Vagina (tissue), 2 donors: Measurements from ENCODE around the gene TMEM106C. TPM values are rescaled to one million over a fixed set of nuclear protein-coding genes. Genes with fewer than 3 reads are reported as not detected.

Experiments used
- DNase-seq, 2 donors: peaks; one replicate each; pipeline ENCODE4 v3.0.0-alpha.2; 2017; ENCODE audit errors: extremely low spot score in 2 of 2
- H3K27ac ChIP-seq: fragments of 200-600 bp; sonication (generic); one replicate; pipeline ENCODE4 v1.5.1; 2019
- H3K27me3 ChIP-seq: fragments of 200-600 bp; sonication (generic); one replicate; pipeline ENCODE4 v1.5.1; 2019
- H3K36me3 ChIP-seq, 2 donors: fragments of 200-600 bp; sonication (generic); one replicate each; pipeline ENCODE4 v1.5.1; 2017 to 2019
- H3K4me1 ChIP-seq: fragments of 200-600 bp; sonication (generic); one replicate; pipeline ENCODE4 v1.5.1; 2019
- H3K4me3 ChIP-seq, 2 donors: fragments of 200-600 bp; sonication (generic); 1 replicate in 1 of 2; 2 replicates in 1 of 2; pipeline ENCODE4 v1.5.1; 2016 to 2019
- H3K9me3 ChIP-seq: fragments of 200-600 bp; sonication (generic); one replicate; pipeline ENCODE4 v1.5.1; 2019
- POLR2A ChIP-seq, 2 donors: fragments of 450-650 bp; IDR thresholded peaks; one replicate each; pipeline ENCODE4 v1.6.1; 2017; ENCODE audit warnings: antibody characterized with exemption in 2 of 2, mild to moderate bottlenecking in 2 of 2, moderate library complexity in 2 of 2
- POLR2AphosphoS5 ChIP-seq, 2 donors: sonication (generic); formaldehyde crosslinking; IDR thresholded peaks; one replicate each; pipeline ENCODE4 v1.9.0; 2017; ENCODE audit warnings: antibody characterized with exemption in 2 of 2, mild to moderate bottlenecking in 2 of 2, low read depth in 1 of 2; ENCODE audit not compliant: insufficient read depth in 1 of 2
- intact Hi-C: fragments of 100-400 bp; cut with DNase I; formaldehyde crosslinking; loops from one replicate; pipeline ENCODE4 v1.15.1; 2023
- total RNA-seq: library from RNA; depleted of rRNA; stranded (reverse); fragments of >200 nt; gene quantifications from one replicate; pipeline ENCODE4 v1.2.3, GENCODE V29; 2016
- TF ChIP-seq, protein P1 (sequence below), 3 experiments: fragments of 450-650 bp in 2 of 3; fragments of 200-600 bp in 1 of 3; sonication (generic) in 1 of 3; IDR thresholded peaks; one replicate each; pipeline ENCODE4 v1.5.1; 2017 to 2019; ENCODE audit warnings: antibody characterized with exemption in 3 of 3, mild to moderate bottlenecking in 2 of 3, moderate library complexity in 2 of 3

Gene TMEM106C
- total RNA-seq, 1 donor from 2014 or later, result 25.3 TPM

DNA sequence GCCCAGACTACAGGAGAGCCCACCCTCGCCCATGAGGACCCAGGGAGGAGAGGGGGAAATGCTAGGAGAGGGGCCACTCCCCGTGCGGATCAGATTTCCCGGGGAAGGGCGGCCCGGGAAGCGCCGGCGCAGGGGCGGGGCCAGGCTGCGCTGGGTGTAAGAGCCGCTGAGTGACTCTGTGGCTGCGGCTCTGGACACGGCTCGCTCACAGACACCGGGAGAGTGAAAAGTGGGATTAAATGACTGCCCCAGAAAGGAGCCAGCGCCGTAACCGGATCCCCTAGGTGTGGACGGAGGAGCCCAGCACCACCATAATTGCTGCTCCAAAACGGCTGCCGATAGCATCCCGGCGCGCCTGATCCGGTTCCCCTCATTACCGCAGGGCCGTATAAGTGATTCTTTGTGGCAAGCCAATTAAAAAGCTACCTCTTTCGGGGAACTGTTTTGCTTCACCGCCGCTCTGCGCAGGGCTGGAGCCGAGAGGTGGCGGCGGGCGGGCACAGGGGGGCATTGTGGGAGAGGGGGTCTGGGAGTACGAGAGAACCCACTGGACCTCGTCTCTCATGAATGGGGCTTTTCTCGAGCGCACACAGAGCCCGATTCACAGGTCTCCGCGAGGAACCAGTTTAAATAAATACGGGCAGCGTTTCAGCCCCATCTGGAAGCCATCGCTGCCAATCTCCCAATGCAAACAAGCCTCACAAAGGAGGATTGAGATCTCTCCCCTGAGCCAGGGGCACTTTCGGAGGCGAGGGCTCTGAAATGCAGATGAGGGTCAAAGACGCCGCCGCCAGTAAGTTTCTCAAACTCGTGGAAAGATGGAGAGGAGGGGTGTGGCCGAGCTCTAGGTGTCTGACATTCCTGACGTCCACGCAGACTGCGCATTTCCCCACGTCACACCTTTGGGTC is 38.4 kb downstream of the TMEM106C start:
- Histone ChIP-seq H3K9me3 (no peaks in the 10 kb centered on the region), H3K27ac (peak overlapping the region; percentile 55), H3K36me3 (no peaks in the 10 kb centered on the region), H3K4me3 (peak overlapping the region; percentile 41 to 53), H3K4me1 (peaks cover 49% of the 10 kb centered on the region), H3K27me3 (peaks cover 14% of the 10 kb centered on the region)
- intact Hi-C loops, result no loop called here
- DNase-seq, result no peak
- TF ChIP-seq, protein P1, sequence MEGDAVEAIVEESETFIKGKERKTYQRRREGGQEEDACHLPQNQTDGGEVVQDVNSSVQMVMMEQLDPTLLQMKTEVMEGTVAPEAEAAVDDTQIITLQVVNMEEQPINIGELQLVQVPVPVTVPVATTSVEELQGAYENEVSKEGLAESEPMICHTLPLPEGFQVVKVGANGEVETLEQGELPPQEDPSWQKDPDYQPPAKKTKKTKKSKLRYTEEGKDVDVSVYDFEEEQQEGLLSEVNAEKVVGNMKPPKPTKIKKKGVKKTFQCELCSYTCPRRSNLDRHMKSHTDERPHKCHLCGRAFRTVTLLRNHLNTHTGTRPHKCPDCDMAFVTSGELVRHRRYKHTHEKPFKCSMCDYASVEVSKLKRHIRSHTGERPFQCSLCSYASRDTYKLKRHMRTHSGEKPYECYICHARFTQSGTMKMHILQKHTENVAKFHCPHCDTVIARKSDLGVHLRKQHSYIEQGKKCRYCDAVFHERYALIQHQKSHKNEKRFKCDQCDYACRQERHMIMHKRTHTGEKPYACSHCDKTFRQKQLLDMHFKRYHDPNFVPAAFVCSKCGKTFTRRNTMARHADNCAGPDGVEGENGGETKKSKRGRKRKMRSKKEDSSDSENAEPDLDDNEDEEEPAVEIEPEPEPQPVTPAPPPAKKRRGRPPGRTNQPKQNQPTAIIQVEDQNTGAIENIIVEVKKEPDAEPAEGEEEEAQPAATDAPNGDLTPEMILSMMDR (IDR thresholded peaks at IDR 0.05), result no peak
- no peak for TF ChIP-seq POLR2AphosphoS5 (IDR thresholded peaks at IDR 0.05; ENCODE audit: insufficient read depth in 1 of 2, low read depth in 1 of 2)
- no peak for TF ChIP-seq POLR2A (IDR thresholded peaks at IDR 0.05)

DNA sequence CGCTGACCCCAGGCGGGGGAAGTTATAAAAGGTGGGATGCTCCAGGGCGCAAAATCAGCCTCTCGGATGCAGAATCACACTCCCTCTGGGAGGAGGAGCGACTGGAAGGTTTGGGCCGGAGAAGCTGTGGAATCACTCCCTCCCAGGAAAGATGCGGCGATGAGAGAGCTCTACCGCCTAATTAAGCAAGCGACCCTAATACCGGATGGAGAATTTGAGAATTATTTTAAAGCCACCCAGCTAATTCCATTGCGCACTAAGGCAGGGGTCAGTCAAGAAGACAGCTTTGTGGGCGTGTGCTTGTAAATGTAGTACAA is 39.0 kb downstream of the TMEM106C start:
- Histone ChIP-seq H3K4me3 (peak overlapping the region; percentile 41 to 53), H3K36me3 (no peaks in the 10 kb centered on the region), H3K9me3 (no peaks in the 10 kb centered on the region), H3K4me1 (peaks cover 49% of the 10 kb centered on the region), H3K27me3 (peaks cover 14% of the 10 kb centered on the region), H3K27ac (no peak overlapping the region)
- DNase-seq, result no peak
- TF ChIP-seq POLR2A (IDR thresholded peaks at IDR 0.05) (no peak), POLR2AphosphoS5 (IDR thresholded peaks at IDR 0.05; ENCODE audit: insufficient read depth in 1 of 2, low read depth in 1 of 2) (no peak)
- TF ChIP-seq, protein P1 (IDR thresholded peaks at IDR 0.05), result no peak
- intact Hi-C loops, result no loop called here

DNA sequence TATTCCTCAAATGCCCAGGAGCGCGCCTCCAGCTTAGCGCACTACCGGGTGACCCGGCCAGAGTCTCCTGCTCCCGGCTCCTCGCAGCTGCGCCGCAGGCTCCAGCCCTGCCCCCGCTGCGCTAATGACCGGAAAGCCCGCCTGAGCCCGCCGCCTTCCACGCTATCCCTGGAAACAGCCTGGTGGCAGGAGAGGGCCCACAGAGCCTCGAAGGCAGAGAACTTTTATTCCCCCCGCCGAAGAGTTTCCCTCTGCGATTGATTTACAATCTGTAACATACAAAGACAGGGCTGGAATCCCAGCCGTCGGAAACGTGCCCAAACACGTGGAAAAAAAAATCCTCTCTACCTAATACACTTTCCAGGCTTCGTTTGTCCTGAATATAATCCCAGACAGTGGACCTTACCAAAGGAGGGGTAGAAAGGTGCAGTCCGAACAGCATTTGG is 39.4 kb downstream of the TMEM106C start:
- no peak for DNase-seq
- Histone ChIP-seq H3K4me1 (peaks cover 49% of the 10 kb centered on the region), H3K9me3 (no peaks in the 10 kb centered on the region), H3K36me3 (no peaks in the 10 kb centered on the region), H3K27me3 (peaks cover 14% of the 10 kb centered on the region), H3K27ac (no peak overlapping the region), H3K4me3 (peak overlapping the region; percentile 41 to 53)
- intact Hi-C loops, result no loop called here
- TF ChIP-seq POLR2A (IDR thresholded peaks at IDR 0.05) (no peak), POLR2AphosphoS5 (IDR thresholded peaks at IDR 0.05; ENCODE audit: insufficient read depth in 1 of 2, low read depth in 1 of 2) (no peak)
- TF ChIP-seq, protein P1 (IDR thresholded peaks at IDR 0.05), result no peak

DNA sequence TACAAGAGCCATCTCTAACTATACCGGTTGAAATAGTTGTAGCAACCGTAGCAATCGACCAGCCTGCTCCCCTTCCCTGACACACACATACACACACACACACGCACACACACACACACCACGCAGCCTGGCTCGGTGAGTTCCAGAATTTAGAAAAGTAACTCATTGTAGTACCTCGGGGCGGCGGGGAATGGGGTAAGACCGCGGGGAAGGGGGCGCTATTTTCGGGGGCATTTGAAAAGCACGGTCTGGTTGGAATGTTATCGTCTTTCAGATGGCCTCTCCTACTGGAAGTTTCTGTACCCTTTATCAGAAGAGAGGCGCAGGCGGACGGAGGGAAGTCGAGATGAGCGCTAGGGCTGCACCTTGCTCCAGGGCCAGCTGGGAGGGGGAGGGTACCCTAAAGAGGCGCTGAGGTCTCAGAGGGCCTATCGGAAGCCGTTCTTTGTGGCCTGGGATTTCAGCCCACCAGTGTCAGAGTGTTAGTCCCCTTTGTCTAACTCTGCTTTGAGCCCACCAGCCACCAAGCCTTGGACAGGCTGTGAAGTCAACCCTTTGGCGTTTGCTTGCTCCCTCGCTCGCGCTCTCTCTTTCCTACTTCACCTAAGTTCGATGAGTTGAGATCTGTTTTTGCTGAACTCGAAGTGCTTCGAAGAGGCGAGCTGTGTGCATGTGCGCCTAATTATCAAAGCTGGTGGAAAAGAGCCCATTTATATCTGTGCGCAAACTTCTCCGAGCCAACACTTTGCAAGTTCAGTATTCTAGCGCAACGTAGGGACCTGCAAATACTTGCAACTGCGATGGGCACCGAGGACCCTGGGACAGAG is 40.0 kb downstream of the TMEM106C start:
- Histone ChIP-seq H3K27me3 (peaks cover 14% of the 10 kb centered on the region), H3K36me3 (no peaks in the 10 kb centered on the region), H3K4me1 (peaks cover 49% of the 10 kb centered on the region), H3K27ac (no peak overlapping the region), H3K4me3 (peak overlapping the region; percentile 32 to 53), H3K9me3 (no peaks in the 10 kb centered on the region)
- intact Hi-C loops, result no loop called here
- TF ChIP-seq POLR2A (IDR thresholded peaks at IDR 0.05), result no peak
- TF ChIP-seq, protein P1 (IDR thresholded peaks at IDR 0.05), result no peak
- TF ChIP-seq POLR2AphosphoS5 (IDR thresholded peaks at IDR 0.05; ENCODE audit: insufficient read depth in 1 of 2, low read depth in 1 of 2), result no peak
- DNase-seq, result no peak
